Hematopoietic multipotent progenitor cell treated with erythropoietin and hydrocortisone succinate and interleukin-3 and kit ligand, for 4 days (in vitro differentiated cells): ENCODE data around the gene TMEM145.

Experiments
- DNase-seq: peaks from one replicate; pipeline ENCODE4 v3.0.0-alpha.2; 2015

TMEM145 gene

DNA sequence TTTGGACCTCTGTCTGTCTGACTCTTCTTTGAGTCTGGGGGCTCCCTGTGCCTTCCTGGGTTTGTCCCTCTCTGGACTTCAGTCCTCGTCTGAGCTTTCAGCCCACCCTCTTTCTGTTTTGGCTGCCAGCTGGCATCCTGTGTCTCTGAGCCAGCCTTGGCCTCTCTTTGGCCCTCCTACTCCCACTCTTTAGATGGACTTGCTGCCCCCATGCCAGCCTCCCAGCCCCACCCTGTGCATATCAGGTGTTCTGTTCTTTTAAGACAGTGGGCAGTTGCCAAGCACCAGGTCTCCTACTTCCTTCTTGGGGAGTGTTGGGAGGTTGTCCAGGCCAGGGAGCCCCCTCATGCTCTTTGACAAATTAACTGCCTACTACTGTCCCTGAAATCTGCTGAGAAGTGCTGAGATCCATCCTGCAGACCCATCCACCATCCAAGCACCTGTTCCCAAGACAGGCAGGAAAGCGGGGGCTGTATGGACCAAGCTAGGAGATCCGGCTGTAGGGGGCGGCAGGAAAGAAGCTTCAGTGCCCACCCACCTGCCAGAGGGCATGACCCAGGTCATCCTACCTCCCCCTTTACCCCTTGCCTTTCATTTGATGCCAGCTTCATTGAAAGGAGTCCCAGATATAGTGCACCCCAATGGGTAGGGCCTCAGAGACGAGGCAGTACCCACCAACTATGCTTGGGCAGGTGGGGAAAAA lies 34.5 kb upstream of the TMEM145 start:
- DNase-seq = no peak

GRCh38 chr19:42279155-42279901 lies 33.8 kb upstream of the TMEM145 start:
- DNase-seq = peak; percentile 41

DNA sequence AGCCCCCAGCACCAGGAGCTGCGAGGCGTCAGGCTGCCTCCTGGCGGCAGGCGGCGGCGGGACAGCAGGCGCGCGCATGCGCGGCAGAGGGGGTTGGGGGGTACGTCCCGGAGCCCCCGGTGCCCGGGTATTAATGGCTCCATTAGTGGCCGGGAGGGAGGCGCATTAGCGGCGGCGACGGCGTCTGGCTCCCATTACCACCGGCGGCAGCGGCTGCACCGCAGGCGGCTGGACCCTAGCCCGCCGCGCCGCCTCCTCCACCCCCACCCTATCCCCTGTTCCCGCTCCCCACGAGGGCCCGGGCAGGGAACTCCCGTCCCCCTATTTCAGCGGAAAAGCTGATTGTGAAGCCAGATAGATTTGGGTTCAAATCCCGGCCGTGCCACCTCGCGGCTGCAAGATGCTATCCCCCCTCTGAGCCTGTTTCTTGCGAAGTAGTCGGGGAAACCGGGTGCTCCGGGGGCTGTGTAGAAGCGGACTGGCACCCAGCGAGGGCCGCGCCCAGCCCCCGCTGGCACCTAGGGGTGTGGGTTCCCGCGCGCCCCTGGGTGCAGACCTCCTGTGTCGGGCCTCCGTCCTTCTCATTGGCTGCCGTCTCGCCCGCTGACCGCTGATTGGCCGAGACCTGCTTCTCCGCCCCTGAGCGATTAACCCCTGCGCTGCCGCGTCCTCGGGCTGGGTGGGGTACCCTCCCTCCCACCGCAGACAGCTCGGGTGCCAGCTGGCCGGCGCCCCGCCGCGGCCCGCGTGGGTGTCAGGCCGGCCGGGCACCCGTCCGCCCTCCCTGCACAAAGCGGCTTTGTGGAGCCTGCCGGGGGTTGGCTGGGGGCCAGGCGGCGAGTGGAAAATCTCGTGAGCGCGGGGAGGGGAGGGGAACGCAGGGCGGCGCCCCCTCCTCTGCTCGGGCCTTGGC lies 33.0 kb upstream of the TMEM145 start:
- DNase-seq = peak; percentile 97

- no peak for DNase-seq
Observed at GRCh38 chr19:42280815-42281145, 32.3 kb upstream of the TMEM145 start.

DNA sequence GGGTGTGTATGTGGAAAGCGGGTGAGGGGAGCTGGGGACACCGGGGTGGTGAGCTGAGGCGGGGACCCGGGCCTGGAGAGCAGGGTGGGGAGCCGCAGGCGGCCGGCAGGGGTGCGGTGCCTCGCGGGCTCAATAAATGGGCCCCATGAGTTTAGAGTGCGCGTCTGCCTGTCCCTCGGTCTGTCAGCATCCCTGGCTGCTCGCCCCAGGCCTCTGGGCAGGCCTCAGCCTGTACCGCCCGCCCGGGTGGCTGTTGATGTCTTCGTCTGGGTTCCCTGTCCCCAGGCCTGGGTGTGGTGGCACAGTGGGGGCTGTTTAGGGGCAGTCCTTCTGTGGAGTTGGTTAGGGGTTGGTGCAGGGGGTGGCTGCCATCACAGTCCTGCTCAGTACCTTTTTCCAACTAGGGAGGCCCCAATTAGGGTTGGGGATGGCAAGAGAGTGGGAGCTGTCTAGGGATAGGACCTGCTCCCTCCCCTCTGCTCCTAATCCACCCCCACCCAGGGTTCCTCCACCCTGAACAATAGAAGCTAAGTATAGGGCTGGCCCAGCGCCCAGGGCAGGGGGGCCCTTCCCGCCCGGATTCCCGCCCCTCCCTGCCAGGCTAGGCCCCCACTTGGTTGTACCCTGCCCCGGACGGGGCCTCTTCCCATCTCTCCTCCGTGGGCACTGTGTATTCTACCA lies 31.8 kb upstream of the TMEM145 start:
- peak; percentile 72 for DNase-seq

- DNase-seq = peak; percentile 79
Observed at GRCh38 chr19:42281827-42282762, 31.0 kb upstream of the TMEM145 start.

GRCh38 chr19:42282819-42283187 lies 30.3 kb upstream of the TMEM145 start:
- no peak for DNase-seq

DNA sequence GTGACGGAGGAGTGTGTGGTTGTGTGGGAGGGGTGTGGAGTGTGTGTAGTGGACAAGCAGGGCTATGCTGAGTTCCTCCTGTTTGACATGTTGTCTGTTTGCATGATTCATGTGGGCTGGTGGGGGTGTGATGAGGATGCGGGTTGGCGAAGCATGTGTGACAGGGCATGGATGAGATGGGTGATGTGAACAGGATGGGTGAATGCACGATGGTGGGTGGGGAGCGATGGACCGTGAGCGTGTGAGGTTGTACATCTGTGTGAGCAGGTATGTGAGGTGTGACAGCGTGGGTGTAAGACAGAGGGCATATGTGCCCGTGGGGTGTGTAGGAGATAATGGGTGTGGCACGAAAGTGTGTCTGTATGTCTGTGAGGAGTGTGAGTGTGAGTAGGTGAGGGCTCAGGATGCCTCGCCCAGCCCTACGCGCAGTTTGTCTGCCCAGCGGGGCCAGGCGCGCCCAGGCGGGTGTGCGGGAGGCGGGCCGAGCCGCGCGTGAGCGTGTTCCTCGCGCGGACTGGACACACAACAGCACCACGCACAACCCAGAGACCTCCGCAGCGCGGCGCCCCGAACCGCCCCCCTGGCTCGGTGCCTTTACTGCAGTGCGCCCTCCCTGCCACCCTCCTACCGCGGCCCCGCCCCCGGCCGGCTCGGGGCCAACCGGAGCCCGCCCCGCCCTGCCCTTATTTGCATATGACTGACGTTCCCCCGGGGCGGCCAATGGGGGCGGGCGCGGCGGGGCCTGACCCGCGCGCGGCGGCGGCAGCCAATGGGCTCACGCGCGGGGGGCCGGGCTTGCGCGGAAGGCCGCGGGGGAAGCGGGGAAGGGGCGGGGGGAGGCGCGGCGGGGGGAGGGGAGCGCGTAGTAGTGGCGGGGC lies 29.7 kb upstream of the TMEM145 start:
- DNase-seq = peak; percentile 98

DNA sequence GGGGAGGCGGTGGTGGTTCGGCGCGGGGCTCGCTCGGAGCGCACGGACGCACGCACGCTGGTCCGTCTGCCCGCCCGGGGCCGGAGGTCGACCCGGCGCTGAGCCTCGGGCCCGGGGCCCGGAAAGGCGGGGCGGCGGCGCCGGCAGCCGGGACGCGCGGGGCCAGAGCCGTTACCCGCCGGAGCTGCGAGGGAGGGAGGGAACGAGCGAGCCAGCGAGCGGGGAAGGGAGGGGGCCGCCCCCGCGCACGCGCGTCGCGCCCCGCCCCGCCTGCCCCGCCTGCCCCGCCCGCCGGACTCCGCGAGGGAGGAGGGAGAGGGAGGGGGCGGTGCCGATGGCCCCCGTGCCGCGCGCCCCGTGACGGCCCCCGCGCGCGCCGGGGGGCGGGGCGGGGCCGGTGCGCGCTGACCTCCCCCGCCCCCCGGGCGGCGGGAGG lies 29.0 kb upstream of the TMEM145 start:
- DNase-seq = peak; percentile 92

- DNase-seq = peak; percentile 46
Observed at GRCh38 chr19:42284591-42285341, 28.3 kb upstream of the TMEM145 start.

DNA sequence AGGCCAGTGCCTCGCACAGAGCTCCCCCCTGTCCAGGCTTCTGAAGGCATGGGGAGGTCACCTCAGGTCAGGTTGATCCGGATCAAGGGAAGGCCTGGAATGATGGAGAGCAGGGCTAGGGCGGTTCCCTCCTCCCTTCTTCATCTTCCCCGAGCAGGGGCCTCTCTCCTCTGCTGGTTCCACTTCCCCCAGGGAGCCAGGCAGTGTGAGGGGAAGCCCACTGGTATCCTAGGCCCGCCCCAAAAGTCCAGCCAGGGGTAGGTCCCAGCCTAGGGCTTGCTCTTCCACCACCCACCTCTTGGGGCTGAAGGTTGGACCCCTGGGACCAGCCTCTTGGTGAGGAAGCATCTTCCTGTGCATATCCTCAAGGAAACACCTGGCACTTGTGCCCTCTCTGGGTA lies 27.6 kb upstream of the TMEM145 start:
- peak; percentile 41 for DNase-seq

DNA sequence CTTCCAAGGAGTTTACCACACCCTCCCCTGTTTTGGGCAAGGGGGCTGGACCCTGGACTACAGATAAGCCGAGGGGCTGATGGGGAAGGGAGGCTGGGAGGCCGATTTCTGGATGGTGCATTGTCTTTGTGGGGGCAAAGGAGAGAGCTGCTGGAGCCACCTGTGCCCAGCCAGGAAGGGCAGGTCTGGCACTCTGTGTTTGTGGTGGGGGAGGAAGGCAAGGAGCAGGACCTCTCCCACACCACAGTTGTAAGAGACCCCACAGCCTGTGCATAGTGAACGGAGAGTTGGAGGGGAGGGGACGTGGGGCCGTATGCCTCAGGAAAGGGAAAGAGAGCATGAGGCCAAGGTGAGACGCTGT lies 27.1 kb upstream of the TMEM145 start:
- DNase-seq = peak; percentile 38

DNA sequence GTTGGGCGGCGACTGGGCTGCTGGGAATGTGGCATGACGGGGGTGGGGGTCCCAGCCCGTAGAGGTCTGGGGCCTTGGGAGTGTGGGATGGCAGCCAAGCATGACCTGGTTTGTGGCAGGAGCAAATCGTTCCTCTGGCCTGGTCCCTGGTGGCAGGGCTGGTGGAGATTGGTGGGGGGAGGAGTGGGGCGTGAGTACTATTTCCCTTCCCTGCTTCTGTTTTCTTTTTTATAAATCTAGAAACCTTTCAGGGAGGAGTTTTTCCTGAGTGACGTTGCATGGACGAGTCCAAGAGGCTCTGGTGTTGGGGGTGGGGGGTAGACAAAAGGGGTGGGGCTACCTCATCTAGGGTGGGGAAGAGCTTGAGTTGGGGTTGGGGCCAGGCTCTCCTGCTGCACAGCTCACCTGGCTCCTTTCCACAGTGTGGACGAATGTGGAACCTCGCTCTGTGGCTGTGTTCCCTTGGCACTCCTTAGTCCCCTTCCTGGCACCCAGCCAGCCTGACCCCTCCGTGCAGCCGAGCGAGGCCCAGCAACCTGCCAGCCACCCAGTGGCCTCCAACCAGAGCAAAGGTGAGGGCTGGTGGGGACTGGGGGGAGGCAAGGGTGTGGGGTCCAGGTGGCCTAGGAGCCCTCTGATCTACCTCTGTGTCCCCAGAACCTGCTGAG lies 26.6 kb upstream of the TMEM145 start:
- DNase-seq = peak; percentile 84

DNA sequence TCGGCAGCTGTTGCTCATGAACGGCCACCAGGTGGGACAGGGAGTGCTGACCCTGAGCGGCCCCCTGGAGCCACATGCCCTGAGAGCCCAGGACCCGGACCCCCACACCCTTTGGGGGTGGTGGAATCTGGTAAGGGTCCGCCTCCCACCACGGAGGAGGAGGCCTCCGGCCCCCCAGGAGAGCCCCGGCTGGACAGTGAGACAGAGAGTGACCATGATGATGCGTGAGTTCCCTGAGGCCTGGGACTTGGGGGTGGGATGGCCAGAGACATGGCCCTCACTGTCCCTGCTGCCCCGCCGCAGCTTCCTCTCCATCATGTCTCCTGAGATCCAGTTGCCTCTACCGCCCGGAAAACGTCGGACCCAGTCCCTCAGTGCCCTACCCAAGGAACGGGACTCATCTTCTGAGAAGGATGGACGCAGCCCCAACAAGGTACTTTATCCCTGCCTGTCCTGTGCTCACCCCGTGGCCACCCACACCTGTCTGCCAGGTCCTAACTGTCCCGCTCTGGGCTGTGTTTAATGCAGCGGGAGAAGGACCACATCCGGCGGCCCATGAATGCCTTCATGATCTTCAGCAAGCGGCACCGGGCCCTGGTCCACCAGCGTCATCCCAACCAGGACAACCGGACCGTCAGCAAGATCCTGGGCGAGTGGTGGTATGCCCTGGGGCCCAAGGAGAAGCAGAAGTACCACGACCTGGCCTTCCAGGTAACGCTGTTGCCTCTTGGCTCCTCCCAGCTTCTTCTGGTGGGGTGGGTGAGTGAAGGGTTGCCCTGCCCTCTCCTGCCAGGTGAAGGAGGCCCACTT lies 25.9 kb upstream of the TMEM145 start:
- DNase-seq = no peak

DNA sequence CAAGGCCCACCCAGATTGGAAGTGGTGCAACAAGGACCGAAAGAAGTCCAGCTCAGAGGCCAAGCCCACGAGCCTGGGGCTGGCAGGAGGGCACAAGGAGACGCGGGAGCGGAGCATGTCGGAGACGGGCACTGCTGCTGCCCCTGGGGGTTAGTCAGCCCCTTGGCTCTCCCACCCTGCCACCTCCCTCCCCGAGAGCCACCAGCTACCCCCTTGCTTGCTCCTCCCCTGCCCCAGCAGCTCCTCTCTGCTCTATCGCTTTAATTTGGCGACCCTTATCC lies 25.3 kb upstream of the TMEM145 start:
- no peak for DNase-seq

GRCh38 chr19:42288387-42288786 lies 24.7 kb upstream of the TMEM145 start:
- DNase-seq = peak; percentile 77

DNA sequence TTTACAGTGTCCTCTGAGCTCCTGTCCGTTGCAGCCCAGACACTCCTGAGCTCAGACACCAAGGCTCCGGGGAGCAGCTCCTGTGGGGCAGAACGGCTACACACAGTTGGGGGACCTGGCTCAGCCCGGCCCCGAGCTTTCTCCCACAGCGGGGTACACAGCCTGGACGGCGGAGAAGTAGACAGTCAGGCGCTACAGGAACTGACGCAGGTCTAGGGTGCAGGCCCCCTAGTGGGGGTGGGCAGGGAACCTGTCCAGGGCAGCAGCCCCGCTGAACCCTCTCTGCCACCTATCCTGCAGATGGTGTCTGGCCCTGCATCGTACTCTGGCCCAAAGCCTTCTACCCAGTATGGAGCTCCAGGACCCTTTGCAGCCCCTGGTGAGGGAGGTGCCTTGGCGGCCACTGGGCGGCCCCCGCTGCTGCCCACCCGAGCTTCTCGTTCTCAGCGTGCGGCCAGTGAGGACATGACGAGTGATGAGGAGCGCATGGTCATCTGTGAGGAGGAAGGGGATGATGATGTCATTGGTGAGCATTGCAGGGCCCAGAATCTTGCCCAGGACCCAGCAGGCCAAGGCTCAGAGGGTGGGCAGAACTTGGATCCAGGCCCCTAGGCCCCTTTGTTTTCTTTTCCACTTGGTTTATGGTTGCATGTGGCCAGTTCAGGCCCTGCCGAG lies 24.1 kb upstream of the TMEM145 start:
- no peak for DNase-seq

DNA sequence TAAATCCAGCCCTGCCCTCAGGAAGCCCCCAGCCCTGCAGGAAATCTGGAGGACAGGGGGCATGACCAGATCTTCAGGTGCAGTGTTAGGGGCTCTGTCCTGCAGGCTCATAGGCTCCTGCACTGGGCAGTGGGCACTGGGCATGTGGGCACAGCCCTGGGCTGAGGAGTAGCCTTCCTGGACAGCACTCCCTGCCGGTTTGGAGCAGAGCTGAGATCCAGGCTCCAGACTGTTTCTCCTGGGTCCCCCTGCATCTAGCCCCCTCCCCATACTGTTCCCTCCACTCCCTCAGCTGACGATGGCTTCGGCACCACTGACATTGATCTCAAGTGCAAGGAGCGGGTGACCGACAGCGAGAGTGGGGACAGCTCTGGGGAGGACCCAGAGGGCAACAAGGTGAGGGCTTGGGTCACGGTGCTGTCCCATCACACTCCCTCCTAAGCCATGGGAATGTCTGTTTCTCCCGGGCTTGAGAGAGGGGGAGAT lies 23.5 kb upstream of the TMEM145 start:
- DNase-seq = no peak
